KOPT-K1 (cell line): ENCODE data around the gene TRAF7.

Experiments
- H3K27ac ChIP-seq: fragments of 200-600 bp; sonication (generic); 2 replicates; pipeline ENCODE4 v1.5.1; 2016; ENCODE audit warnings: antibody characterized with exemption, mild to moderate bottlenecking, low read depth, low read length; ENCODE audit not compliant: poor library complexity, severe bottlenecking
- H3K36me3 ChIP-seq: fragments of 200-600 bp; sonication (generic); 2 replicates; pipeline ENCODE4 v1.5.1; 2017; ENCODE audit warnings: antibody characterized with exemption, mild to moderate bottlenecking, low read length, moderate library complexity; ENCODE audit not compliant: insufficient read depth
- H3K9me3 ChIP-seq: fragments of 200-600 bp; sonication (generic); 2 replicates; pipeline ENCODE4 v1.5.1; 2017; ENCODE audit warnings: antibody characterized with exemption, low read length, mild to moderate bottlenecking; ENCODE audit not compliant: insufficient read depth, poor library complexity, severe bottlenecking

The TRAF7 gene

GRCh38 chr16:2212362-2213324 is 57.1 kb downstream of the TRAF7 start:
- H3K9me3 ChIP-seq, result no peaks in the 10 kb centered on the region
- H3K36me3 ChIP-seq, result peaks cover 50% of the 10 kb centered on the region
- peak overlapping the region; percentile 77 for H3K27ac ChIP-seq

- Histone ChIP-seq H3K27ac (peak overlapping the region; percentile 77), H3K9me3 (no peaks in the 10 kb centered on the region), H3K36me3 (peaks cover 35% of the 10 kb centered on the region)
These were observed 58.5 kb downstream of the TRAF7 start for GRCh38 chr16:2213817-2214718.

- H3K27ac ChIP-seq, result peak within 1 kb of the TSS; percentile 90
- no peaks in the 10 kb centered on the region for H3K9me3 ChIP-seq
- peaks cover 30% of the 10 kb centered on the region for H3K36me3 ChIP-seq
These were observed 59.1 kb downstream of the TRAF7 start, which contains the start of gene PGP for GRCh38 chr16:2214719-2214968. Gene PGP (minus strand): TSS chr16:2214840. CDS start chr16:2214777, 63 bp downstream.

DNA sequence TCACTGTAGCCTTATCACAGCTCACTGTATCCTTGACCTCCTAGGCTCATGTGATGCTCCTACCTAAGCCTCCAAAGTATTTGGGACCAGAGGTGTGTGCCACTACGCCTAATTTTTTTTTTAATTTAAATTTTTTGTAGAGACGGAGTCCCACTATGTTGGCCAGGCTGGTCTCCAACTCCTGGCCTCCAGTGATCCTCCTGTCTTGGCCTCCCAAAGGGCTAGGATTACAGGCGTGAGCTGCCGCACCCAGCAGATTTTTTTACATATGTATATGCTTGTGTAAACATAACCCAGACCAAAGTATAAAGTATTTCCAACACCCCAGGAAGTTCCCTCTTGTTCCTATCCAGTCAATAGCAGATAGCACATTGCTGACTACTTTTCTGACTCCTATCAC is 60.7 kb downstream of the TRAF7 start:
- Histone ChIP-seq H3K27ac (no peak overlapping the region), H3K36me3 (peaks cover 17% of the 10 kb centered on the region)

DNA sequence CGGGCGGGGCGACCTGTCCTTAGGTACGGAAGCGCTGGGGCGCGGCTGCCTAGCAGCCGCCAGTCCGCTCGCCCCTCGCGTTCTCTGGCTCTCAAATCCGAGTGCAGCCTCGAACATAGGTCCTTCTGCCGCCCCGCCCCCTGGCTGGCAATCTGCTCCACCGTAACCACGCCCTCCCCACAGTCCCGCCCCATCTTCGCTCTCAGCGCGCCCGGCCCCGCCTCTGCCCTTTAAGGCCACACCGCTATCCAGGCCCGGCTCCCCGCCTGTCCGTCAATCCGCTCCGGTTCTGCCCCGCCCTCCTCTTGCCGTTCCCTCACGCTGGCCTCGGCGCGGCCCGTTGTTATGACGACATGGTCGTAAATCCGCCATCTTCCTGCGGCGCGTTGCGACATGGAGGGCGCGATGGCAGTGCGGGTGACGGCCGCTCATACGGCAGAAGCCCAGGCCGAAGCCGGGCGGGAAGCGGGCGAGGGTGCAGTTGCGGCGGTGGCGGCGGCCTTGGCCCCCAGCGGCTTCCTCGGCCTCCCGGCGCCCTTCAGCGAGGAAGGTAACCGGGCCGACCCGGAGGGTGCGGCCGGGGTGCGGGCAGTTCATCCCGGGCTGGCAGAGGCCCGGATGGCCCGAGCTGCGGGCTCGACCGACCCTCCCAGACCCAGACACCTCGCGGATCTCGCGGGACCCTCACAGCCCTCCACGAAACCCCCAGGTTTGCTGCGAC is 67.8 kb downstream of the TRAF7 start, which contains the start of gene E4F1:
E4F1 (plus strand) TSS at position 371 of the 721 bp plus-strand sequence; CDS start at position 394, 23 bp downstream.
- peak within 1 kb of the TSS; percentile 77 for H3K27ac ChIP-seq
- H3K36me3 ChIP-seq, result peaks cover 16% of the 10 kb centered on the region
- H3K9me3 ChIP-seq, result no peaks in the 10 kb centered on the region

More for the DNA sequence above, 60.7 kb downstream of the TRAF7 start:
- H3K9me3 ChIP-seq, result no peaks in the 10 kb centered on the region

DNA sequence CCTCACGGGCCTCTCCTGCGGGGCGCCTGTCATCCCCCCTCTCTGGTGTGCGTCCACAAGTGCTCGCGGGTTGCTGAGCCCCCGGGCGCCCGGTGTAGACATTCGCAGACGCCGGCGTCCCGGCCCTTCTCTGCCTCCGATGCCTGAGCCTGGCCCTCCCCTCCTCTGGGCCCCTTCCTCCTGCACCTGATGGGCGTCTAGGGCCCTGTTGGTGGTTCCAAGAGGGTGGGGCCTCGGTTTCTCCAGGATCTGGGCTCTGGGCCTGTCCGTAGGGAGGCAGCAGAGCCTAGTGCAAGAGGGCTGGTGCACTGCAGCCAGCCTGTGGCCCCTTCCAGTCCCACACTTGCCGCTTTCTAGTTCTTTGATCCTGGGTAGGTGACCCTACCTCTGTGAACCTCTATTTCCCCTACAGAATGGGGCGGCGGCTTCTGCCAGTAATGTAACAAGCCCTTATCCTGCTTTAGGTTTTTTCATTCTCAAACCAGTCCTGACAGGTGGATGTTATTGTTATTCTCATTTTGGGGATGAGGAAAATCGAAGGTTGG is 68.4 kb downstream of the TRAF7 start:
- Histone ChIP-seq H3K9me3 (no peaks in the 10 kb centered on the region), H3K27ac (peak overlapping the region; percentile 77)

DNA sequence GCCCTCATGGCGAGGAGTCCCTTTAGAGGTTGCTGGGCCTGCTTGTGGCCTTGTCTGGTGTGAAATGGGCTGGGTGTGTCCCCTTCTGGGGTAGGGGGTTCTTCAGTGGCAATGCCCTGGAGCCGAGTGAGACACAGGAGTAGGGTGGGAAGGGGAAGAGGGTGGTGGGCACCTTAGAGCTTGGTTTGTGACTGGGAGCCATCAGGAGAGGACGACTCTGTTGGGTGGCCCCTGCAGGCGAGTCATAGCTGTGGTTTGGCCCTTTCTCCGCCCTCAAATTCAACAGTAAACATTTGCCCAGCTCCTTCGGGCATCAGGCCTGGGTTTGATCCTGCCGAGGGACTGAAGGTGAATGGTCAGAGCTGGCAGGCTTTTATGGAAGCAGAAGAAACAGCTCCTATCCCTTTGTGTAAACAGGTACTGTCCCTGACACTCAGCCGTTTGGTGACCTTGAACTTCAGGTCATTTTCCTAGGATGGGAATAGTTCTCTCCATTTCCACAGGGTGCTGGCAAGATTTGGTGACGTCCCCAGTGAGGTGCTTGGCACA is 70.7 kb downstream of the TRAF7 start:
- no peak overlapping the region for H3K27ac ChIP-seq
- peaks cover 45% of the 10 kb centered on the region for H3K36me3 ChIP-seq
- H3K9me3 ChIP-seq, result no peaks in the 10 kb centered on the region

More for the DNA sequence above, 68.4 kb downstream of the TRAF7 start:
- H3K36me3 ChIP-seq, result peaks cover 22% of the 10 kb centered on the region

GRCh38 chr16:2226918-2227317 is 71.3 kb downstream of the TRAF7 start:
- H3K27ac ChIP-seq, result no peak overlapping the region
- no peaks in the 10 kb centered on the region for H3K9me3 ChIP-seq
- H3K36me3 ChIP-seq, result peaks cover 51% of the 10 kb centered on the region
